GM19468 (cell line): ENCODE data around the gene DTNBP1.

Source experiments
- ATAC-seq: cut with Tn5 transposase; IDR thresholded peaks from one replicate; pipeline ENCODE4 v1.9.1; 2021; ENCODE audit warnings: mild to moderate bottlenecking, moderate library complexity, moderate number of reproducible peaks; ENCODE audit not compliant: unreplicated experiment; ENCODE audit errors: extremely low read depth

Gene DTNBP1

DNA sequence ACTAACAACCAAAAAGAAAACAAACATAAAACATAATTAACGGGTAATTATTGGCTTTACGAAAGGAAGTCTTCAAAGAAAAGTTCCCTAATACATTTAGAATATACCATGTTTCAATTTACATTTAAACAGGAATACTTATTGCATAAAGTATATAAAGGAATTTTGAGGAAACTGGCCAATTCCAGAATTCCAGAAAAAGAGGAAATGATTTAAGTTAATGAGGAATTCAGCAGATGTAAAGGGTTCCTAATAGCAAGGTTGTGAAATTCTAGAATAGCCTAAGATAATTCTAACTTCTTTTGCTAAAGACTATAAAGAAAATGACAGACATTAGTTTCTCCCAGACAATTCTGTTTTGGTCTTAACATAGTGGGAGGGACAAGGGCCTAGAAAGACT, 35.0 kb downstream of the DTNBP1 start:
- ATAC-seq, result no peak

DNA sequence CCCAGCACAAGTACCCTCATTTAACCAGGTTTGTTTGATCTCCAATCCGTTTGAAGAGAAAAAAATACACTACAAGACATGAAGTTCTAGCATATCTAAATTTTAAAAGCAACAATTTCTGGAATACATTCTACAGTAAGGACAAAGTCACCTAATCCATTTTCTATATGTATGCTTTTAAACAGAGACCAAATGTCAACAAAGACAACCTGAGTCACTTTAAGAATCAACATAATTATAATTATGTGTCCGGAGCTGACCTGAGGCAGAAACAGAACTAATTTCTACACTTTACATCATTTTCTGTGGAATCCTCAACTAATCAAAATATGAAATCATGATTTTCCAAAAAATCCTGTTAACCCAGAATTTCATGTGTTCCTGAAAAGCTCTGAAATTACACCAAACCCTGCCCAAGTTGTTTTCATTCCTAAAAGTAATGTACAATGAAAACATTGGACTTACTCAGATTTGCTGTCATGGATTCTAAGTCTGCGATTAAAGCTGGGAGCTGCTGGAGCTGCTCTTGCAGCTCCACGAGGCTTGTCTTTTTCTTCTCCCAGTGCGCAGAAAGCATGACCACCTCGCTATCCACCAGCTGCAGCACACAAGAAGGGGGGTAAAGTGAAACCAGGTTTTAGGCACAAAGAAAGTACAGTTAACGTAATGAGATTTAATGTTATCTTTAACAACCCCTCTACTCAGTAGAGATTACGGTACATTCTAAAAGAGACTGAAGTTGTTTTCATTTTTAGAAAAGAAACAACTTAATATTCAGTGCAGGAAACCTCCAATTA, 35.8 kb downstream of the DTNBP1 start:
- ATAC-seq, result no peak

DNA sequence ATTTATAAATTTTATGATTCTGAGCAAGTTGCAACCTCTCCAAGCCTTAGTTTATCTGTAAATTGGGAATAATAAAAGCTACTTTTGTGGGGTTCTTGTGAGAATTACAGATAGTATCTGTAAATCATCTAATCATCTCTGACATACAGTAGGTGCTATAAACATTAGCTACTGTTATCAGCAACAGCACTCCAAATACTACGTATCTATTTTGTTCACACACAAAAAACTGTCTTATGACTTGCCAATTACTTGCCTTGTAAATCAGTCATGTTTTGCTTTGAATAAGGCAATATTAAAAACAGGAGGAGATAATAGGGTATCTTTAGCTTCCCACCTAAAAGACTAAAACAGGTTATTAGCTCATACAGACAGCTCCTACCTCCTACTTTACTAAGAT, 36.7 kb downstream of the DTNBP1 start:
- no peak for ATAC-seq

DNA sequence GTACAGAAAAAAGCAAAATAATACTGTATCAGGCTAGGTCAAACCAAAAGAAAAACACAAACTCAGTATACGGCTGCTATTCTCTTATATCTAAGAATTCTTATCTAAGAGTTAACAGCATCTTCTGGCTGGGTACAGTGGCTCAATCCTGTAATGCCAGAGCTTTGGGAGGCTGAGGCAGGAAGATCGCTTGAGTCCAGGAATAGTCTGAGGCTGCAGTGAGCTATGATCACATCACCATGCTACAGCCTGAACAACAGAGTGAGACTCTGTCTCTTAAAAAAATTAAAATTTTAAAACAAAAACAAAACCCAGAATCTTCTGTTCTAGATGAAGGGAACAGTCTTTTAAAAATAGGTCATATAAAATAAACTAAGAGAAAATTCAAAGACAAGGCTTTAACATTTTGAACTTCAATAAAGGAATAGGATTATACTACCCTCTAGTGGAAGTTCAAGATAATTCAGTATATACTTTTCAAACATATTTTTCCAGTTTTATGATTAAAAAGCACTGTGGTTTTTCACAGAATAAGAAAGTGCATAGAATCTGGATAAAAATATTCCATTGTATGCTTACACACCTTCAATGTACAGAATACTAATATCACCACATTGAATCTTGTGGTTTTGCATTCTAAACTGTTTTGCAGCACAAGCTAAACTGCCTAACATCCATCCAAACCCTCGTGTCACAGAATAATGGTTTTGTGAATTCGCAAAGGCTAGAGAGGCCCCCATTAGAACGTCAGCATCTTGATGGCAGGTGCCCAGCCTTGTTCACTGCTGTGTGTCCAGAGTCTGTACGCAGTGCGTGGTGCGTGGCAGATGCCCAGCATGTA, 39.3 kb downstream of the DTNBP1 start:
- no peak for ATAC-seq

- ATAC-seq, result no peak
Observed at GRCh38 chr6:15622045-15622740, 40.6 kb downstream of the DTNBP1 start.

DNA sequence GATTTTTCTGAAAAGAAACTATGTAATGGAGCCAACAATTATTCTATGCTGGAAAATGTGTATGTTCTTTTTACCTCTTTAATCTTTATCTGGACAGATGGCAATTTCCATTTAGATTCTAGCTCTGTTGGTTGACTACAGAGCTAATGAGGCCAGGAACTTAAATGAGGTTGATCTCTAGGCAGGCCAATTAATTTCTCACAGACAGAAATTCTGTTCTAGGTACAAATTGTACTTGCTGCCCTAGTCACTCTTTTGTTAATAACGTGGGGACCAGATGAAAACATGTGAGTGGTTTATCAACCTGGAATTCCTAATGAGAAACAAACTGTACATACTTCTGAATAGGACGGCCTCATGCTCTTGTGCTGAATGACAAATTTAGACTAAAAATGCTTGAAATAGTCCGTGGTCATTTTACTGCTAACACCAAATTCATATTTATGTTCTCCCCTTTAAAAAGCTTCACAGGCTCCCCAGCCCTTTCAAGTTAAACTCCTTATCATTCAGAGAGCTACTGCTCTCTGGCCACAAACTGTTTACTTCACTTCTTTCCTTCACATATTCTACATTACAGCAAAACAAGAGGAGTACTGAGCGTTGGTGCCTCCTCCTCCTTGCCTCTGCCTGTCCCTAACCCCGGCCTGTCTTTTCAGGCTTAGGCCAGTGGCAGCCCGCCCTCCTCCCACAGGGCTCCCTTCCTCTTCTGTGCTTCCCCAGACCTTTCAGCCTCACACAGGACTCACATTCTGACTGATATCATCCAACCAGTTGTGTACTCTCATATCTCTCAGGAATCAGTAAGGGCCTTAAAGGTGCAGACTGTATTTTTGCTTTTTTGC, 41.4 kb downstream of the DTNBP1 start:
- peak; percentile 10 for ATAC-seq

- ATAC-seq, result no peak
Observed at GRCh38 chr6:15620611-15621010, 42.2 kb downstream of the DTNBP1 start.

GRCh38 chr6:15619330-15619729, 43.5 kb downstream of the DTNBP1 start:
- ATAC-seq, result no peak

DNA sequence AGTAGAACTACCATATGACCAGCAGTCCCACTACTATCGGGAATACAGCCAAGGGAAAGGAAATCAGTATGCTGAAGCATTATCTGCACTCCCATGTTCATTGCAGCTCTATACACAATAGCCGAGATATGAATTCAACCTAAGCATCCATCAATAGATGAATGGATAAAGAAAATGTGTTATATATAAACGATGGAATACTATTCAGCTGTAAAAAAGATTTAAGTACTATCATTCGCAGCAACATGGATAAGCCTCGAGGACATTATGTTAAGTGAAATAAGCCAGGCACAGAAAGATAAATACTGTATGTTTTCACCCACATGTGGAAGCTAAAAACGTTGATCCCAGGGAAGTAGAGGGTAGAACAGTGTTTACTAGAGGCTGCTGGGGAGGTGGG, 44.1 kb downstream of the DTNBP1 start:
- ATAC-seq, result no peak

DNA sequence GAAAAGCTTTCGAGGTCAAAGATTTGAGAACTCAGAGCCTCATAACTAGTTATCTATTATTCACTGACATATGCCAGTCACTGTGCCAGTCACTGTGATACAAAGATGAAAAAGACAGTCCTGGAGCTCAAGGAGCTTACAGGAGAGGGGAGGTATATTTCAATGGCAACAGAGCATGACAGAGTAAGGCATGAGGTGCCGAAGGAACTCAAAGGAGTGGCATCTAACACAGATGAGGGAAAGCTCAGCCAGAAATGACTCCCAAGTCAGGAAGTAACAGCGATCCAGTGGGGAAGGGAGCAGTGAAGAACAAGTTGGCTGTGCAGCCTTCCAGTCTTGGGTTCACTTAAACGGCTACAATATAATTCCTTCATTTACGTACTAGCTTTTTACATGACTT, 46.6 kb downstream of the DTNBP1 start:
- ATAC-seq, result no peak

GRCh38 chr6:15615802-15616201, 47.0 kb downstream of the DTNBP1 start:
- ATAC-seq, result no peak

DNA sequence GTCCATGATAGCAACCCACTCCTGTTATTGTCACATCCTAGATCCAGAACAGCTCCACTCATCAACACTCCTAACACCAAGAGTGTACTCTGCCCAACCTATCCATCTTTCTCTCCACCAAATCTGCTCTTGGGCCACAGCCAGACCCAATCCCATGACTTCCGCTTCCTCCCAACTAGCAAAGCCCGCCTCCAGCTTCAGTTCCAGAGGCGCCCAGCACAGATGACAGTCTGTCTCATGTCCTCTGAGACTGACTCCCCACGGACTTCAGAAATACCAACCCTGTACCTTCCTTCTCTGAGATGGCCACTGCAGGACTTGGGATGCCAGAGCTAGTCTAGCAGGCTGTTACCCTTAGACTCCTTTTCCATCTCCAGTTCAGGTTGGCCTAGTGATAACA, 48.6 kb downstream of the DTNBP1 start:
- ATAC-seq, result no peak

DNA sequence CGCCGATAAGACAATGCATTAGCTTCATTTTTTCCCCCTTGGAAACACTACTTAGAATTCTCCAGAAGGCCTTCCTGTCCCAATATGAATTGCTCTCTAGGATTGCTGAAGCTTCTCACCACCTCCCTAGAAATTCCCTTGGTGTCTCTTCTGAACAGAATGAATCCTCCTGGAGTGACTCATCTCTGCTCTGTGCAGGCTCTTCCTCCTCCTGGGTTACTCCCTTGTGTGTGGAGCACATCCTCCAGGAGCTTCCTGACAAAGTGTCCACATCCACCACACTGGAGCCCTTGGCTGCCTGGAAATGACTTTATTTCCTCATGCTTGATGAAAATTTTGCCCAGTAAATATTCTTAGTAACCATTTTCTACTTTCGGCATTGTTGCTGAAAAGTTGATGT, 54.4 kb downstream of the DTNBP1 start:
- no peak for ATAC-seq

DNA sequence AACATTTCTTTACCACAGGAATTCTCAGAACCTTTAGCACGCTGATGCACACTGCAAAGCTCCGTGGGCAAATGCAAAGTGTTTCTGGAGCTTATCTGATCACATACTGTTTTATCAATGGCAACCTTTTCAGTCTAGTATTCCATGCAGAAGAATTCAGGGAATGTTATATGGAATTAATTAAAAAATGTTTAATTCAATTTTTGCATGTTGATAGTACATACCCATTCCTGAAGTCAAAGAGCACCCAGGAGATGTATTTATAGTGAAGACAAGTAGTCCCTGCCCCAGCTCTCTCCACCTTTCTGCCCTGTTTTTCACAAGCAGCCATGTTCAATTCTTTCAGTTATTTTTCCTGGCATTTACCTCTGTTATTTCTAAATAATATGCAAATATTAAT, 55.2 kb downstream of the DTNBP1 start:
- no peak for ATAC-seq

DNA sequence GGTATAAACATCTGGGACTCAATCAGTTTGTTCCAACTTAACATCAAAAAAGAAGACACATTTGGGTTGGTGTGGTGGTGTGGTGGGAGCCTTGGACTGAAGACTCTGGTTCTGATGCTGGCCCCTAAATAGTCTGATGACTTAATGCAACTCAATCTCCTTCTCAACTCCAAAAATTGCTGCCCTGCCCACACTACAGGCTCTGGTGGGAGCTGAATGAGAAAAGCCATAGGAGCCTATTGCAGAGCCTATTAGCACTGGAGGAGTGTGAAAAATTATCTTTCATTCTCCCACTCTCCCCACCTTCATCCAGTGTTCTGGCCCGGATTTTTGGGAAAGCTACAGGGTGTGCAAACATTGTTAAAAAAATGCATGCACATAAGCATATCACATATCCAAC, 56.5 kb downstream of the DTNBP1 start:
- ATAC-seq, result no peak

- ATAC-seq, result no peak
Observed at GRCh38 chr6:15604843-15605242, 58.0 kb downstream of the DTNBP1 start.

DNA sequence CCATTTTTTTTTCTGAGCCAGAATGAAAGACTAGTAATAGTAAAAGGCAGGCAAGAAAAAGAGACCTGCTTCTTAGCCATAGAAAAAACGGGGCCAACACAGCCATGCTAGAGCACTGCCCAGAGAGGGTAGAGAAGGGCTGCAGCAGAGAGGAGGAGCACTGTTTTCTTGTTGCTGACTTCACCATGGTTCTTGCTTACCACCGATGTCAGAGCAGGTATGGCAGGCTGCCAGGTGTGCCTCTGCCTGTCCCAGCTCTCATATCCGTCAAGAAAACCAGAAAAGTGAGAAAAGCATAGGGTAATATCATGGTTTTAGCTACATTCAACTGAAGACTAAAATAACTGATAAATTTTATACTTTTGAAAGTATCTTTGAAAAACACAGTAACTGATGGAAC, 60.7 kb downstream of the DTNBP1 start:
- ATAC-seq, result no peak

- no peak for ATAC-seq
Observed at GRCh38 chr6:15598273-15598798, 64.5 kb downstream of the DTNBP1 start.

- ATAC-seq, result no peak
Observed at GRCh38 chr6:15596186-15596896, 66.5 kb downstream of the DTNBP1 start.
